Gastroesophageal sphincter (tissue), 3 donors: ENCODE results near the gene SLC22A12.

ENCODE experiments used
- POLR2A ChIP-seq, 2 donors: fragments of 450-650 bp; IDR thresholded peaks; one replicate each; pipeline ENCODE4 v1.6.1; 2017; ENCODE audit warnings: antibody characterized with exemption in 2 of 2, mild to moderate bottlenecking in 2 of 2, moderate library complexity in 1 of 2
- POLR2AphosphoS5 ChIP-seq: sonication (generic); formaldehyde crosslinking; IDR thresholded peaks from one replicate; pipeline ENCODE4 v1.6.1; 2017; ENCODE audit warnings: antibody characterized with exemption
- TF ChIP-seq, protein P1 (sequence below), 4 experiments: fragments of 200-600 bp in 2 of 4; fragments of 450-650 bp in 2 of 4; sonication (generic) in 1 of 4; IDR thresholded peaks; one replicate each; pipeline ENCODE4 v1.5.1; 2017 to 2019; ENCODE audit warnings: antibody characterized with exemption in 4 of 4, mild to moderate bottlenecking in 2 of 4, moderate library complexity in 2 of 4

DNA sequence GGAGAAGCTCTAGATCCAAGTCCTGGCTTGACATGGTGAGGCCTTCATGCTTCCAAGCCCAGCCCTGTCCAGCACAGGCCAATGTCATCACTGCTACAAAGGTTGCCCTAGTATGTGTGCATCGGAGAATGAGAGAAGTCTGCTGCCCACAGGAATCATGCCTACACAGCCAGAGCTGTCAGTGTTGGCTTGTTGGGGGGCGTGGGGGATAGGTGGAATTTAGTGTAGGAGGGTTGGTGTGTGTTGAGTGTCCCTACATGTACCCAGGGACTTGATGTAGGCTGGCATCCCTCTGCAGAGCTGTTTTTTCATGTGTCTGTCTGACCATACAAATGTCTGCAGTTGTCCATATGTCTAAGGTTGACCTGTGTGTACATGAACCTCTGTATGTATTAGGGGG is 37.6 kb downstream of the SLC22A12 start:
- TF ChIP-seq, protein P1, sequence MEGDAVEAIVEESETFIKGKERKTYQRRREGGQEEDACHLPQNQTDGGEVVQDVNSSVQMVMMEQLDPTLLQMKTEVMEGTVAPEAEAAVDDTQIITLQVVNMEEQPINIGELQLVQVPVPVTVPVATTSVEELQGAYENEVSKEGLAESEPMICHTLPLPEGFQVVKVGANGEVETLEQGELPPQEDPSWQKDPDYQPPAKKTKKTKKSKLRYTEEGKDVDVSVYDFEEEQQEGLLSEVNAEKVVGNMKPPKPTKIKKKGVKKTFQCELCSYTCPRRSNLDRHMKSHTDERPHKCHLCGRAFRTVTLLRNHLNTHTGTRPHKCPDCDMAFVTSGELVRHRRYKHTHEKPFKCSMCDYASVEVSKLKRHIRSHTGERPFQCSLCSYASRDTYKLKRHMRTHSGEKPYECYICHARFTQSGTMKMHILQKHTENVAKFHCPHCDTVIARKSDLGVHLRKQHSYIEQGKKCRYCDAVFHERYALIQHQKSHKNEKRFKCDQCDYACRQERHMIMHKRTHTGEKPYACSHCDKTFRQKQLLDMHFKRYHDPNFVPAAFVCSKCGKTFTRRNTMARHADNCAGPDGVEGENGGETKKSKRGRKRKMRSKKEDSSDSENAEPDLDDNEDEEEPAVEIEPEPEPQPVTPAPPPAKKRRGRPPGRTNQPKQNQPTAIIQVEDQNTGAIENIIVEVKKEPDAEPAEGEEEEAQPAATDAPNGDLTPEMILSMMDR (IDR thresholded peaks at IDR 0.05), result no peak
- no peak for TF ChIP-seq POLR2A (IDR thresholded peaks at IDR 0.05)
- no peak for TF ChIP-seq POLR2AphosphoS5
